Tibial nerve (tissue), 4 donors: Measurements from ENCODE around the gene HYCC1.

Experiments
- CTCF ChIP-seq, 5 experiments: fragments of 200-600 bp in 3 of 5; fragments of 450-650 bp in 2 of 5; sonication (generic) in 3 of 5; IDR thresholded peaks; one replicate each; pipeline ENCODE4 v1.5.1; 2016 to 2019; ENCODE audit warnings: antibody characterized with exemption in 5 of 5, mild to moderate bottlenecking in 3 of 5, moderate library complexity in 2 of 5
- EP300 ChIP-seq, 2 donors: sonication (generic); formaldehyde crosslinking; IDR thresholded peaks; one replicate each; pipeline ENCODE4 v1.6.1; 2017; ENCODE audit warnings: antibody characterized with exemption in 2 of 2, mild to moderate bottlenecking in 1 of 2
- POLR2A ChIP-seq, 2 donors: fragments of 450-650 bp; IDR thresholded peaks; one replicate each; pipeline ENCODE4 v1.6.1; 2017; ENCODE audit warnings: antibody characterized with exemption in 2 of 2, mild to moderate bottlenecking in 2 of 2, moderate library complexity in 2 of 2

- TF ChIP-seq CTCF (IDR thresholded peaks at IDR 0.05) (no peak), POLR2A (IDR thresholded peaks at IDR 0.05) (no peak), EP300 (IDR thresholded peaks at IDR 0.05) (no peak)
Observed at GRCh38 chr7:23003505-23004246, 10.3 kb downstream of the HYCC1 start.
